KG1 (cell line): ENCODE data around the gene PILRB.
"Not testable (repeated sequence)": the region's sequence is repeated elsewhere in the genome, so short reads cannot be mapped to it uniquely, and the experiment has no call there.

Source experiments
- DNase-seq: peaks from one replicate; lab custom pipeline; 2025; lab: John Stamatoyannopoulos, UW

The PILRB gene

DNA sequence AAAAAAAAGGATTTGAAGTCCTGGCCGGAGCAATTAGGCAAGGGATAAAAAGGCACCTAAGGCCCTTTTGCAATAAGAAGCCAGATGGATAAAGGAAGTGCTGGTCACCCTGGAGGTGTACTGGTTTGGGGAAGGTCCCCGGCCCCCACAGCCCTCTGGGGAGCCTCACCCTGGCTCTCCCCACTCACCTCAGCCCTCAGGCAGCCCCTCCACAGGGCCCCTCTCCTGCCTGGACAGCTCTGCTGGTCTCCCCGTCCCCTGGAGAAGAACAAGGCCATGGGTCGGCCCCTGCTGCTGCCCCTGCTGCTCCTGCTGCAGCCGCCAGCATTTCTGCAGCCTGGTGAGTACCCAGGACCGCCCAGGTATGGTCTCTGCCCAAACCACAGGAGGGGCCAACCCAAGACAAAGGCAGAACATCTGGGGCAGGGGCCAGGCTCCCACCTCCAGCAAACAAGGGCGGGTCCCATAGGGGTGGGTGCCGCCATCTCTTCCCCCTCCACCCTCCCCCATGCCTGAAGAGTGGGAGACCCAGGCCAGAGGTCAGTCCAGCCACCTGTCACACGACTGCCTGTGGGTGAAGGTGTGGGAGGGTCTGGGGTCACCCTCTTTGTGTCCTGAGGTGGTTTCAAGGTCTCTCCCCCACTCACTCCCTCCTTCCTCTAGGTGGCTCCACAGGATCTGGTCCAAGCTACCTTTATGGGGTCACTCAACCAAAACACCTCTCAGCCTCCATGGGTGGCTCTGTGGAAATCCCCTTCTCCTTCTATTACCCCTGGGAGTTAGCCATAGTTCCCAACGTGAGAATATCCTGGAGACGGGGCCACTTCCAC lies at the start of gene PILRB:
Gene PILRB (plus strand): TSS at position 91 of the 830 bp plus-strand sequence. CDS start 186 bp downstream, at position 277.
- no peak for DNase-seq

DNA sequence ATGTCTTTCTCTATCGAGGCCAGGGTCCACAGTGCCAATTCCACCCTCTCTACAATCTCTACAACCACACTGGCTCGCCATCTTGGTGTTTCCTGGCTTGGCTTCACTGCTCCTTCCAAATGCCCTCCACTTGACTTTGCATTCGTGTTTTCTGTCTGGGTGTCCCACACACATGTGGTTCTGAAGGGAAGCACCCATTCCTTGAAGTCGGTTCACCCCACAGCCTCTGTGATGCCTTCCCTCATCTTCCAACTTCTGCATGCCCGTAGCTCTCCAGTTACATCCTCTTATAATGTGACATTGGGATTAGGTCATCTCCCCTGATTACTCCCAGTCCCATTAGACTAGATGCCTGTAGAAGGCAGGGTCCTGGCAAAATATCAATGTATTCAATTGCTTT lies 39.6 kb upstream of the PILRB start:
- DNase-seq, result not testable (repeated sequence)

- not testable (repeated sequence) for DNase-seq
Measured at GRCh38 chr7:100321648-100322047, 36.3 kb upstream of the PILRB start.

DNA sequence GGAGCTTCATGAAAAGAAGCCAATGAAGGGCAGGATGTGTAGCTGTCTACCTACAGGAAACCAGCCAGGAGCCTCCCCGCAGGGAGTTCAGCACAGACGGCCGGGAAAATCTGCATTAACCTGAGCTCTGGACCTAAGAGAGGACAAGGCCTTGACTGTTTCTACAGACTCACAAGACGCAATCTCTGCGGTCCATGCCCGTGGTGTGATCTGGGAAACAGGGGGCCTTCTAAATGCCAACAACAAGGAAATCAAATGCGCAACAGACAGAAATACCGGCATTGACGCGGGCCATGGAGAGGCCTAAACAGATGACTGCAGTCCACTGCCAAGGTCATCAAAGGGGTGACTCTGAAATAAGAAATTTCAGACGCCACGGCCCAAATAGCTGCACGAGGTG lies 33.7 kb upstream of the PILRB start:
- DNase-seq, result not testable (repeated sequence)

GRCh38 chr7:100325671-100326070 lies 32.2 kb upstream of the PILRB start:
- not testable (repeated sequence) for DNase-seq

DNA sequence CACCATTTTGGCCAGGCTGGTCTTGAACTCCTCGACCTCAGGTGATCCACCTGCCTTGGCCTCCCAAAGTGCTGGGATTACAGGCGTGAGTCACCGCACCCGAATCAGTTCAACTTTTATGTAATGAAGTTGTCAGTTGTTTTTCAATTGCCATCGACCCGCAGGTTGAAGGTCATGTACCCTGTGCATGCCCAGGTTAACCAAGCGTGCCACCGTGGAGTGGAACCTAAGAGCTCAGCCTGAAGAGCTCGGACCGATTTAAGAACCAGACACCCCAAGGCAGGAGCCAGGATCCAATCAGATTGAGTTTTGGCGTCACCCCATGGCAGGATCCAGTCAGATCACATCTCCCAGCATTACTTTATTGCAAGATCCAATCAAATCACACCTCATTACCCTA lies 31.0 kb upstream of the PILRB start:
- DNase-seq, result not testable (repeated sequence)

GRCh38 chr7:100335566-100336466 lies 22.1 kb upstream of the PILRB start:
- peak; percentile 45 for DNase-seq

DNA sequence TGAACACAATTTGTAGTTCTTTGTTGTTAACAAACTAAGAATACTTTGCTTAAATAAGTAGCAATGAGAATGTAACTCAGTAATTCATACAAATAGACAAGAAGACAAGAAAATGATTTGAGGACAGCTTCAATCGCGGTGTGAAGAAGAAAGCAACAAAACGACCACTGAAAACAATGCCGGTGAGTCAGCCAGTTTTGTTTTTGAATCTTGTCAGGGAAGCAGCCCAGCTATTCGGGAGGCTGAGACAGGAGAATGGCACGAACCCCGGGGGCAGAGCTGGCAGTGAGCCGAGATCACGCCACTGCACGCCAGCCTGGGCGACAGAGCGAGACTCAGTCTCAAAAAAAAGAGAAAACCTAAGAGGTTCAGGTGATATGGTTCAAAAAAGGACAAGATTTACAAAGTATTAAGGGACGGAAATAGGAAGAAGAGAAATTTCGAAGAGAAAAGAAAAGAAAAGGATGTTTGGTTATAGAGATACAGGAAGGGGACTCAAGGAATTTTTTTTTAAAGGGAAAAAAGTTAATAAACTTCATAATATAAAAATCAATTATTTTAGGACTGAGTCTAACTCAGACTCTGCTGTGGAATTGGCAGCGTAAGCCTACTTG lies 19.7 kb upstream of the PILRB start:
- DNase-seq, result not testable (repeated sequence)

DNA sequence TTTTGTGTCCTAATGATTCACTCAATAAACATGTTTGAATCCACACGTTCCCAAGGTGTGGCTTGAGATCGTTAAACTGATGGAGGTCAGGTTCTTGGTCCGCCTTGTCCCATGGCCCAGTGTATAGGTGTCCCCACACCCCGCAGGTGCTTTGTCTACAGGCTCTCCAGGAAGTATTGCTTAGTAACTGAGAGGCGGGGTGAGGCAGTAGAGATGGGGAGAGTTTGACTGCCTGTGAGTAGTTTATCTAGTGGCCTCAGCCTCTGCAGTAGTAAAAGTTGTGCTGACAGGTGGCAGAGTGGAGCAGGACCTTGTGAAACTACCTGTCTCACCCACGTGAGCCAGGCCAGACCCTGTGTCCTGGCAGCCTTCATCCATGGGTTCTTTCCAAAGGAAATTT lies 16.6 kb upstream of the PILRB start:
- DNase-seq, result not testable (repeated sequence)

DNA sequence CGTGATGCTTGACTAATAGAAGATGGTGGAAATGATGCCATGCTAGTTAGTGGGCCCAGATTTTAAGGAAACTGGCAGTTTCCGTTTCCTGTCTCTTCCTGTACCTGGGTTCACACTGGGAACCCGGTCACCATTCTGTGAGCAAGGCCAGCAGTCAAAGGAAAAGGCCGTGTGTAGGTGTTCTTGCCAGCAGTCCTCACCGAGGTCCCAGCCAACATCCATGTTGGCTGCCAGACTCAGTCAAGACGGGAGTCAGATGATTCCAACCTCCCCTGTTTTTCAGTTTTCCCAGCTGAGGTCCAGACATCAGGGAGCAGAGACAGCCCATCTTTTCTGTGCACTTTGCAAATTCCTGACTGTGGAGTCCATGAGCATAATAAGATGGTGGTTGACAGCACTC lies 15.2 kb upstream of the PILRB start:
- no peak for DNase-seq

- not testable (repeated sequence) for DNase-seq
Measured at GRCh38 chr7:100344124-100344559, 13.8 kb upstream of the PILRB start.

- DNase-seq, result not testable (repeated sequence)
Measured at GRCh38 chr7:100344560-100345287, 13.2 kb upstream of the PILRB start.

GRCh38 chr7:100345288-100345672 lies 12.6 kb upstream of the PILRB start:
- DNase-seq, result not testable (repeated sequence)

DNA sequence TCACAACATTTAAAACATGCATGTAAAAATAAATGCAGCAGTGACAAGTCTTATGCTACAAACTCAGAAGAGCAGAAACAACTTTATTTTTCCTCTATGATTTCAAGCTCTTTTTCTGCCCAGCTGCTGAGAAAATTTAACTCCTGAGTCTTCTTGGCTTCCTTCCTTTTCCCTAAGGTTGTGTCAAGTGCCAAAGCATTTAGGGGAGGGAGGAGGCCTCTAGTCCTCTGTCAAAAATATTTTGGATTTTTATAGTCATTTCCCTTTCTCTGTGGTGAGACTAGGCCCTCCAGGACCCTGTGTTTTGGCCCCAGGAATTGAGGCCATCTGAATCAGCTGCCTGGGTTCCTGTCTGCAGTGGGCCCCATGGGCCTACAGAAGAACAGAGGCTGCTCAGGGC lies 11.0 kb upstream of the PILRB start:
- DNase-seq, result no peak

DNA sequence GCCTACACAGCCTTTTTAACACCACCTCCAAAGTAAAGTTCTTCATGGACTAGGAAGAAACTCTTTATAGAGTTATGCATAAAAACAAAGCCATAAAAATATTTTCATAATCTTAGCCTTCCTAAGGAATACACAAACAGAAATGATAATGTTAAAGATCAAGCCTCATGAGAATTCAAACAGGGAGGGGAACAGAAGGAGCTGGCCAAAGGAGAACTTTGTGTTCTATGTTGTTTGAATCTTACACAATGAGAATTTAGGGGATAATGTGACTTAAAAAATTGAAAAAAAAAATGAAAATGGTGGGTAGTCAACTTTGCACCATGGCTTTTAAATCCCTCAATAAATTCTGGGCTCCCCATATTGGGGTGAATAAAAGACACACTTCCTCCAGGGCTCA lies 9.1 kb upstream of the PILRB start:
- DNase-seq, result no peak

DNA sequence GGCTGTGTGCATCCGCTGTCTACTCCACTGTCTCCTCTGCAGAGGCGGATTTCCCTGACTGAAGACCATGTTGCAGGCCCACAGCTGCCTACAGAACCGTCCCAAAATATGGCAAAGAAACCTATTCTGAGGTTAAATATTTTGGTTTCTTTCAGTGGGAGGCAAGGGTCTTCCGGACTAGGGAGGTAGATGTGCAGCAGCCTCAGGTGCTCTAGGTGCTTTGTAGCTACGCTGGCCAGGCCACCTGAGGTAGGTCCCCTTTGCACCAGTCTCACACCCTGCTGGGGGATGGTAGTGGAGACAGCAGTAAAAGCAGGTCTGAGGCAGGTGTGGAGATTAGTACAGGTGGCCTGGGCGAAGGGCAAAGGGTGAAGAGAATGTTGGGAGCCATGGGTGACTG lies 8.2 kb upstream of the PILRB start:
- no peak for DNase-seq

GRCh38 chr7:100351657-100352058 lies 6.3 kb upstream of the PILRB start:
- no peak for DNase-seq

GRCh38 chr7:100352230-100352781 lies 5.6 kb upstream of the PILRB start:
- DNase-seq, result not testable (repeated sequence)

- no peak for DNase-seq
Measured at GRCh38 chr7:100352984-100353684, 4.8 kb upstream of the PILRB start.

- DNase-seq, result no peak
Measured at GRCh38 chr7:100353685-100354330, 4.1 kb upstream of the PILRB start.
